T-helper 1 cell (primary cell): ENCODE results near the gene PPARA.
A peak's percentile ranks its signal among the peaks of the same experiment; 100 is the strongest.

Source experiments
- DNase-seq, 5 donors: peaks; one replicate each; pipeline ENCODE4 v3.0.0-alpha.2; 2012 to 2020

Gene PPARA

DNA sequence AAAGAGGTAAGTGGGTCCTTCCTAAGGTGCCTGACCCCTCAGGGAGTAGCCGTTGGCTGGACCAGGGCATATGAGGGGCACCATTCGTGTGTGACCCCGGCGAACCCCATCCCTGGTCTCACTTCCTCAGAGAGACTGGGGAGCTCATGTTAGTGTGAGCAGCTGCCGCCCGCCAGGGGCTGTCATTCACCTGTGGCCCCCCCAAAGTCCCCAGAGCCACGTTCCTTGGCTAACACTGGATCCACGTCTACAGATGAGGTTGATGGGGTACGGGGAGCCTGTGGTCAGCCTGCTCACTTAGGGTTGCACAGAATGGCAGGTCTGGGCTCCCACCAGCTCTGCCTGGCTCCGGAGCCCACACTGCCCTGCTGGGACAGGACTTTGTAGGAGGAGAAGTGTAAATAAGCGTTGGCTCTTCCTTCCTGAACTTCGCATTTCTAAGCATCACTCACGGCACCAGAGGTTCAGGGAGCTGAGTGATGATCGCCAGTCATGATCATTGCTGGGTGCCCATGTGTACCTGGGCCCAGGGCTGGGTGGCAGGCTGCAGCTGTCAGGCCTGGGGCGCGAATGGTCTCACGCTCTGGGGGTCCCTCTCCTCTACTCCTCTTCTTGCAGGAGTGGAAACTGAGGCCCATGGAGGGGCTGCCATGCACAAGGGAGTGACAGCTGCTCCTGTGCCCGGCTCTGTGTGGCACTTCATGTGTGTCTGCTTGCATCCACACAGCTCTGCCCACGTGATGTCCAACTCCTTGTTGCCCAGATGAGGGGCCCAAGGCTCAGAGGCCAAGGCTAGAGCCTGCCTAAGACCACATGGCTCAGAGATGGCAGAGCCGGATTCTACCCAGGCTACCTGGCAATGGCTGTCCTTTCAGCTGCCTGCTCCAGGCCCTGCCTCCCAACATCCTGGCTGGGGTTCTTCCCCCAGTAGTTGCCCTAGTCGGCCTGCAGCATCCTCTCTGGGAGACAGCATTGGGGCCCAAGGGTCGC lies 128.6 kb downstream of the PPARA start:
- no peak for DNase-seq

DNA sequence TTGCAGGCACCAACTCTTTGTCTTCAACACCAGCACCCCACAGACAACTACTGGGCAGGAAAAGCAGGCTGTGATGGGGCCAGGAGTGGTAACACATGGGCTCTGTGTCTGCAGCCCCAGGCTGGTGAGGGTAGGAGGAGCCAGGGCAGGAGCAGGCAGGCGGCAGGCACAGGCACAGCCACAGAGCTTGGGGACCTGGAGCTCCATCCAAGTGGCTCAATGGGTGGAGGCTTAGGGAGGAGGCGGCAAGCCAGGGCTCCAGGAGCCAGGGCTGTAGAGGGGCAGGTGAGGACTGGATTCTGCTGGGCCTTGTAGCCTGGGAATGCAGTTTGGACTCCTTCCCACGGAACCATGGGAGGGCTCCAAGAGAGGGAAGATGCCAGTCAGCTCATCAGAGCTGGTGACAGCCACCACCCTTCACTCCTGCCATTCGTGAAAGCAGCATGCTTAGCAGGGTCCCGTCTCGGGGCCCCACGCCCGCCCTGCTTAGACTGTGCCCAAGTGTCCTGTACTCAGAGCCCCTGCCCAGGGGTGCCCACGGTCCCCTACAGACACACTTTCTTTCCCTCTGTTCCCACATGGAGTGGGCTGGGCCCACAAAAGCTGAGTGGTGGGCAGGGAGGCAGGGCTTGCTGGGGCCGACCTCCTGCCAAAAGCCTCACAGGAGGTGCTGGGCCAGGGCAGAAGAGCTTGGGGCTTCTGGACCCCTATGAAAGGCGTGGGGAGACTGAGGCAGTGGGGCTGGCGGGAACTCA lies 129.9 kb downstream of the PPARA start:
- no peak for DNase-seq

DNA sequence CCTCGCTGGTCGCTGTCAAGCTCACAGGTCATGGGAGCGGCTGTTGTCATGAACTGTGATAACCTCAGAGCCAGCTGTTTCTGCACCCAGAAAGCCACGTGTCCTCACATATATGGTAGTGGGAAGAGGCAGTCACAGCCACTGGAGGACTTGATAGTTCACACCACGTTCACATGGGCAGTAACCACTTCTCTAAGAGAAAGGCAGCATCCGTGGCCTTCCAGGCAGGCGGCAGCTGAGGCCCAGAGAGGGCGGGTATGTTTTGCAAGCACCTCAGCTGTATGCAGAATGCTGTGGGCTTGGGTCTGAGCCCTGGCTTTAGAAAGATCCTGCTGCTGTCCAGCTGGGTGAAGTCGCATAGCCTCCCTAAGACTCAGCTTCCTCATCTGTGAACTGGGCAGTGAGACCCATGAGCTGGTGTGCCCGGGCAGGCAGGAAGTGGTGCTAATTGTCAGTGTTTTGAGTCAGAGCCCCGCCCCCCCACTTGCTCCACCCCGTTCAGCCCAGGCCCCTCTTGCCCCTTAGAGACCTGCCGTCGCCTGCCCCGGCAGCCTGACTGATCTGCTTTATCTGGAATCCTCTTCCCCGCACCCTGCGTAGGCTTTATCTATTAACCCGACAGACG lies 130.8 kb downstream of the PPARA start:
- no peak for DNase-seq

DNA sequence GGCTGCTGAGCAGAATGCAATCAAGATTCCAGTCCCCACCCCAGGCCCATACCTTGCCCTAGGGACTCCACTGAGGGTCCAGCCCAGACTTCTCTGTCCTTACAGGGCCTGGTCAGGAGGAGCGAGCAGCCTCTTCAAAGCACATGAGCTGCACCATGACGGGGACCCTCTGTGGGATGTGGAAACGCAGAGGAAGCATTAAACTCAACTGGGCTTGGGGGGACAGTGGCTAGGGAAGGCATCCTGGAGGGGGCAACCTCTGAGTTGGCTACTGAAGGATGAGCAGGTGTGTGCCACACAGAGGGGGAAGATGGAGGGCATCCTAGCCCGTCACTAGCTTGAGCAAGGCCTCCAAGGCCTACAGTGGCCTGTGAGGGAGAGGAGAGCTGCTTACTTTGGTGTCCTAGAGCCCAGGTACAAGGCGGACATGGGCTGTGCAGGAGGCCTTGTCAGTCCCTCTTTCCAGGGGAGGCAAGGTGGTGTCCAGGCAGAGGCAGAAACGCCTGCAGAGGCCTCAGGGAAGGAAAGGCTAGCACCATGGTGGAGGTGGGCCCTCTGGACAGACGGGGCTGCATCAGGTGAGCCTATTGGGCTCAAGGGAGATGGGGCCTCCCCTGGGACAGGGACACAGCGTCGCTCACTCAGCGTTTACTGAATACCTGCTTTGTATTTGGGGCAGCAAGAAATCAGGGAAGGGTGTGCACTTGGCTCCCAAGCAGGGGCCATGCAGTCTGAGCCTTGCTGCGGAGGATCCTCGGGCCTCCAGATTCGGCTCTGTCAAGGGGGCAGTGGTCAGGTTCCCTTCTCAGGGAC lies 131.7 kb downstream of the PPARA start:
- DNase-seq: no peak

DNA sequence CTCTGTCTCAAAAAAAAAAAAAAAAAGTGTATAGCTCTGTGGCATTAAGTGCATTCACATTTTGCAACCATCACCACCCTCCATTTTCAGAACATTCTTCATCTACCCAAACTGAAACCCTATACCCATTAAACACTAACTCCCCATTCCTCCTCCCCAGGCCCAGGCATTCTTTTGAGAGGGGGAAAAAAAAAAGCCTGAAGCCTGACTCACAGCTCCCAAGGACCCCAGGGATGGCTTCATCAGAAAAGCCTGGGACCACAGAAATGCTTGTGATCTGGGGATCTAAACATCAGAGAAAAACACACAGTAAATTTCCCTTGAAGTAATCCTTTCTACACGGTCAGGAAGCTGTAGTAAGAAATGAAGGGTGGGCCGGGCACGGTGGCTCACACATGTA lies 135.7 kb downstream of the PPARA start:
- DNase-seq: no peak

DNA sequence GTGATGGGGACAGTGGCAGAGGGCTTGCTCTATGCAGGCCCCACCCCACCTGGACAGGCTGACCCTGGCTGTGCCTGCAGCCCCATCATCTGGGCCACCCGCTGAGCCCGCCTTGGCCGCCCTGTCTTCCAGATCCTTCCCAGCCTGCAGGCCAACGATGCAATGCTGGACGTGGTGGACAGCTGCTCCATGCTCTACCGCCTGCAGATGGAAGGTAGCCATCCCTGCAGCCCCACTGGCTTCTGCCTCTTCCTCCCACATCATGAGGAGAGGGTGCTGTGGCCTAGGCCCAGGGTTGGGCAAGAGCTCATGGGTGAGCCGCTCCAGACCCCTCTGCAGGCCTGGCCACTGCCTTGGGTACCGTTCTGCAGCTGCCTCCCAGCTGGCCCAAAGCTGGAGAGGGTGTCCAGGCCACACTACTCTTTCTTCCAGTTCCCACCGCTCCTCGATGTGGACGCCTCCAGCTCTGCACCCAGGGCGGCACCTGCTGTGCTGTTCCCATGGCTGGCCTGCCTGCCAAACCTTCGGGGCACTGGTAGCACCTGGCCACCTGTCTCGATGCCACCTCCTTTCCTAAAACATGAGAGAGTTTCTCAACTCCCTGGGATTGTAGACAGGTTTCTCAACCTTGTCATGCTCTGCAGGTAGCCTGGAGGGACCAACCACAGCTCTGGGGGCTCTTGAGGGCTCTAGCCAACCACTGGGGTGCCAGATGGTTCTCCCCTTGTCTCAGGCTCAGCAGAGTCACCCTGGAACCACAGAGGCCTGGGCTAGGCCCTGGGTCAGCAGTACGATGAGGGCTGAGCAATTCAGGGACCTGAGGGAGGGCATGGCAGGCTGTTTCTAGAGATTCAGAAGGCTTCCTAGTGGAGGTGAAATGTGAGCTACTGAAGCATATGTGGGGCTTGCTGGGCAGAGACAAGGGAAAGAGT lies 136.9 kb downstream of the PPARA start:
- no peak for DNase-seq

DNA sequence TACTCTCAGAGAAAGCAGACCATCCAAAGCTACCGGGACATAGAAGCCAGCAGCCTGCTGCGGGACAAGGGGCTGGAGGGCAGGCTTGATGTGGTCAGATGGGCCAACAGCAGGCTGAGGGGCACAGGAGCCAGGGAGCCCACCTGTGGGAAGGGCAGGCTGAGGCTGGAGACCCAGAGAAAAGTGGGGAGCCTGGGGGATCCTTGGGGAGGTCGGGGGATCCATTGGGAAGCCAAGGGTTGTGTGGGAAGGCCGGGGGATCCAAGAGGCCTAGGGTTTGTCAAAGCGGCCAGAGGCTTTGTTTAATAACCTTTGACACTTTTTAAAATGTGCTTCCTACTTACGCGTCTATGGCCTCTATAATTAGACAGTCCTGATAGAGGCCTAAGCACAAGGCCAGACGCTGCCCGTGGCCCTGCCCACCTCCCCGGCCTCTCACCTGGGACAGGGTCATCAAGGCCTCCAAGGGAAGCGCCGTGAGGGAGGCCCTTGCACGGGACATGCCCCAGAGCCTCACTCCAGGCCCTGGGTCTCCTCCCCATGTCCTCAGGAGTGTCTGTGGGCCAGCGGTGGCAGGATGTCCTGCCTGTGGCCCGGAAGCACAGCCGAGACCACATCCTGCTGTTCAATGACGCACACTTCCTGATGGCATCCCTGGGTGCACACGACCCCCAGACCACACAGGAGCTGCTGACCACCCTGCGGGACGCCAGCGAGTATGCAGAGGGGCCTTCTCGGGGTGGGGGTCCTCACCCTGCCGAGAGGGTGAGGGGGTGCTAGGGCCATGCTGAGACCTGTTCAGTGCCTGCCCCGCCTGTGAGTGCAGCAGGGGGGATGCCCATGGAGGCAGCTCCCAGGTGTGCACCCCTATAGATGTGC lies 137.8 kb downstream of the PPARA start:
- DNase-seq: peak in 1 of 5 donors; percentile 86

DNA sequence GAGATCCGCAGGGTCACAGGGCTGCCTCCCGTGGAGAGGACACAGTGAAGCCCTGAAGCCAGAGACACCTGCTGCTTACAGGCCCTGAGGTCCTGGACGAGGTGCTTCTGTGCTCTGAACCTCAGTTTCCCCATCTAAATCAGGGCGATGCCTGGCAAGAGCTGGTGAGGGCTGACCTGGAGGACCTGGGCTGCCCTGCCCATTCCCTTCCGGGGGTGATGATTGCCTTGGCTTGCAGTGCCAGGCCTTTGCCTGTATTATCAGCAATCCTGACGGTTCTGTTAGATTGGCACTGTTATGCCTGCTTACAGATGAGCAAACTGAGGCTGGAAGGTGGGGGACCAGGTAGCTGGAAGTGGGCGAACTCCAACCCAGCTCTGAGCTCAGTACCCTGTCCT lies 138.5 kb downstream of the PPARA start:
- DNase-seq: no peak

DNA sequence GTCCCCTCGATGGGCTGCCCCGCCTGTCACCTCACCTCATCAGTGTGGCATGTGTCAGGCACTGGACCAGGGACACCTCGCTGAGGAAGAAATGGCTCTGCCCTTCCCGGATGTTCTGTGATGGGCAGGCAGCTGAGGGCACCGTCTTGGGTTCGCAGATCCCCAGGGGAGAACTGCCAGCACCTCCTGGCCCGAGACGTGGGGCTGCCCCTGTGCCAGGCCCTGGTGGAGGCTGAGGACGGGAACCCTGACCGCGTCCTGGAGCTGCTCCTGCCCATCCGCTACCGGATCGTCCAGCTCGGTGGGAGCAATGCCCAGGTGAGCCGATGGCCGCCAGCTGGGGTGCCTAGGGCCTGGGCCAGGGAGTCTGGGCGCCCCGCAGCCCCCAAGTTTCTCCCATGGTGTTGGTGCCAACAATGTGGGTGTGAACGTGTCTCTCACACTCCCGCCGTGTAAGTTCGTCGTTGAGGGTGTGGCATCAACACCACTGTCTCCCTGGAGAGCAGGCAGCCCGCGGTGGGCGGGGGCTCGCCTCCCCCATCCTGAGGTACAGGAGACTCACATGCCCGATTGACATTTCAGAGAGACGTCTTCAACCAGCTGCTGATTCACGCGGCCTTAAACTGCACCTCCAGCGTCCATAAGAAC lies 139.0 kb downstream of the PPARA start:
- no peak for DNase-seq

DNA sequence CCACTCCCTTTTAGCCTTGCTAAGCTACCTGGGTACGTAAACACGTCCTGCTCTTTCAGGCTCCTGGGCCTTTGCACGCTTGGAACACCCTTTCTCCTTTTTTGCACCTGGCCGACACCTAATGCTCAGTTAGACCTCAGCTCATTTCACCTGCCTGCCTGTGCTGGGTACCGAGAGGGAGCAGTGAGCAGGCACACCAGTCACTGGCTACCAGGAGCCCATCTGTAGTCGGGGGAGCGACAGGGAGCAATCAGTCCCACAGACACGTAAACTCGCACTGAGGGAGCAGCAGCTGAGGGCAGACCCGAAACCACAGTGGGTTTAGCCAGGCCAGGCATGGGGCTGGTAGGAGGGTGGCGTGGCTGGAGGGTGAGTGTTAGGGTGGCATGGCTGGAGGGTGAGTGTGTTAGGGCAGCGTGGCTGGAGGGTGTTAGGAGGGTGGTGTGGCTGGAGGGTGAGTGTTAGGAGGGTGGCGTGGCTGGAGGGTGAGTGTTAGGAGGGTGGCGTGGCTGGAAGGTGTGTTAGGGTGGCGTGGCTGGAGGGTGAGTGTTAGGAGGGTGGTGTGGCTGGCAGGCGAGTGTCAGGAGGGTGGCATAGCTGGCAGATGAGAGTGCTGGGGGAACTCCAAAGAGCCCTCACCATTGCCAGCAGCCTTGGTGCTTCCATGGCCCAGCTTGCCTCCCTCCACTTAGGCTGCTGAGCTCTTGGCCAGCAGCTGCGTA lies 140.0 kb downstream of the PPARA start:
- DNase-seq: no peak

DNA sequence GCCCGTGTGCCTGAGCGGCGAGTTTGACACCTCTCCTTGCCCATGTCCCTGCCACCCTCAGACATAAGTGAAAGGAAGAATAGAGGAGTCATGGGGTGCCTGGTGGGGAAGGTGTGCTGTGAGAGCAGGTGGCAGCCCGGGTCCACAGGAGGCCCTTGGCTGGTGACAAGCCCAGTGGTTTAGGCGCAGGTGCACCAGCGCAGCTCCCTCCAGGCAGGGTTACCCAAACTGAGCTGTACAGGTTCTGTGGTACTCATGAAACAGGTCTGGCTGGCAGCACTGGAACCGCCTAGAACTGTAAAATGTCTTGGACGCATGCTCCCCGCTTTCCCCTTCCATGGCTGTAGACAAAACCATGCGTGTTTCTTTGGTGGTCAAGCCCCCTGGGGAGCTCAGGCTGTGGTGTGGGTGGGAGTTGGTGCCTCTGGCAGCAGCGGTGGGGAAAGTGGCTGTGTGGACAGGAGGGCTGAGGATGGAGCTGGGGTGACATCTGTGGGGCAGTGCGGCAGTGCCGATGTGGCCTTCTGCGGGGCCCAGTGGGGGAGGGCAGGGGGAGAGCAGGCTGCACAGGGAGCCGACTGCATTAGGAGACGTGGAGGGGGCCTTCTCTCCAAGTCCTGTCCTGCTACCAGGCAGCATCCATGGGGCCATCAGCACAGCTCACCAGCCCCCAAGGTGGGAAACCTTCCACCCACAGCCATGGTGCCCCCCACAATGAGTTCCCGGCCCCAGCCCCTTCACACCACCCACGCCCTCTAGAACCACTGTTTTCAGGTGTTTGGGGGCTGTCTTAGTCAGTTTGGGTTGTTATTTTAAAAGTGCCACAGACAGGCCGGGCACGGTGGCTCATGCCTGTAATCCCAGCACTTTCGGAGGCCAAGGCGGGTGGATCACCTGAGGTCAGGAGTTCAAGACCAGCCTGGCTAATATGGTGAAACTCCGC lies 140.8 kb downstream of the PPARA start:
- no peak for DNase-seq

DNA sequence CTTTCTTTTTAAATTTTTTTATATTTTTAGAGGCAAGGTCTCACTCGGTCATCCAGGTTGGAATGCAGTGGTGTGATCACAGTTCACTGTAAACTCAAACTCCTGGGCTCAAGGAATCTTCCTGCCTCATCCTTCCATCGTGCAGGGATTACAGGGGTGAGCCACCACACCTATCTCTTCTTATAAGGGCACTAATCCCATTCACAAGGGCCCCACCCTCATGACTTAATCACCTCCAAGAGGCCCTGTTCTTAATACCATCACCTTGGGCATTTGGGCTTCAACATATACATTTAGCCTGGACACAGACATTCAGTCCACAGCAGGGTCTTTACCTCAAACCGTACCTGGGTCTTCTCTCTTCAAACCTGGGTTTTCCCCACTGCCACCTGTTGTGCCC lies 141.8 kb downstream of the PPARA start:
- no peak for DNase-seq

DNA sequence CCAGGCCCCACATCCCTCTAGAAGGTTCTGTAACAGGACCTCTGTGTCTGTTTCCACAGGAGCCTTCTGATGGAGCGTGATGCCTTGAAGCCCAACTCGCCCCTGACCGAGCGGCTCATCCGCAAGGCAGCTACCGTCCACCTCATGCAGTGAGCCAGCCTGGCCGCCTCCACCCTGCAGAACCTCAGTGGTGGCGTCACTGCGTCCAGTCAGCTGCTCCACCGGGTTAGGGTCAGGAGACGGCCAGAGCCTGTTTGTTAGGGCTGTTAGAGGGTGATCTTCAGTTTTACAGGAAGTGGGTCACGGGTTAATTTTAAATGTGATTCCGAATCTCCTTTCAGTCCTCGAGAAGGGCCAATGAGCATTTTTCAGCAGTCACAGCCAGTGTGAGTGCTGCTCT lies 142.4 kb downstream of the PPARA start:
- no peak for DNase-seq
